Upper lobe of left lung (tissue), 4 donors: ENCODE data around the gene CDSN.

Source experiments
- CTCF ChIP-seq, 6 experiments: fragments of 450-650 bp in 4 of 6; fragments of 200-600 bp in 2 of 6; sonication (generic) in 2 of 6; IDR thresholded peaks; one replicate each; pipeline ENCODE4 v1.5.1; 2016 to 2019; ENCODE audit warnings: antibody characterized with exemption in 6 of 6
- EP300 ChIP-seq, 4 donors: sonication (generic); formaldehyde crosslinking; IDR thresholded peaks; one replicate each; pipeline ENCODE4 v1.5.1; 2017; ENCODE audit warnings: antibody characterized with exemption in 4 of 4, control low read depth in 2 of 4
- POLR2A ChIP-seq, 4 donors: fragments of 450-650 bp; IDR thresholded peaks; one replicate each; pipeline ENCODE4 v1.5.1; 2016 to 2017; ENCODE audit warnings: antibody characterized with exemption in 4 of 4, mild to moderate bottlenecking in 2 of 4
- POLR2AphosphoS5 ChIP-seq, 2 donors: sonication (generic); formaldehyde crosslinking; IDR thresholded peaks; one replicate each; pipeline ENCODE4 v1.5.1; 2017; ENCODE audit warnings: antibody characterized with exemption in 2 of 2

GRCh38 chr6:31138982-31139381 is 18.7 kb upstream of the CDSN start, which contains the start of gene PSORS1C2:
- TF ChIP-seq CTCF (IDR thresholded peaks at IDR 0.05) (no peak), POLR2A (IDR thresholded peaks at IDR 0.05) (no peak), POLR2AphosphoS5 (IDR thresholded peaks at IDR 0.05) (no peak), EP300 (IDR thresholded peaks at IDR 0.05) (no peak)
